Muscle layer of duodenum (tissue), 2 donors: Measurements from ENCODE around the gene MYL4.
"Not testable (repeated sequence)": the region's sequence is repeated elsewhere in the genome, so short reads cannot be mapped to it uniquely, and the experiment has no call there.

Experiments
- H3K27ac ChIP-seq: one replicate; pipeline ENCODE4 v1.7.0; 2013; ENCODE audit warnings: mild to moderate bottlenecking, low read length
- H3K27me3 ChIP-seq: one replicate; pipeline ENCODE4 v1.7.0; 2013; ENCODE audit warnings: low read depth, mild to moderate bottlenecking, control low read depth, low read length
- H3K36me3 ChIP-seq, 2 donors: one replicate each; pipeline ENCODE4 v1.7.0; 2013; ENCODE audit warnings: low read length in 2 of 2, control low read depth in 1 of 2, mild to moderate bottlenecking in 1 of 2; ENCODE audit not compliant: insufficient read depth in 2 of 2, control insufficient read depth in 1 of 2
- H3K4me1 ChIP-seq, 2 donors: one replicate each; pipeline ENCODE4 v1.7.0; 2013; ENCODE audit warnings: low read length in 2 of 2, mild to moderate bottlenecking in 2 of 2, control low read depth in 1 of 2, moderate library complexity in 1 of 2; ENCODE audit not compliant: insufficient read depth in 2 of 2, control insufficient read depth in 1 of 2
- H3K4me3 ChIP-seq, 2 donors: one replicate each; pipeline ENCODE4 v1.7.0; 2013; ENCODE audit warnings: low read length in 2 of 2, low read depth in 1 of 2, mild to moderate bottlenecking in 1 of 2
- H3K9me3 ChIP-seq, 2 donors: one replicate each; pipeline ENCODE4 v1.7.0; 2013; ENCODE audit warnings: low read length in 2 of 2, control low read depth in 1 of 2, mild to moderate bottlenecking in 1 of 2; ENCODE audit not compliant: control insufficient read depth in 1 of 2
- donor health status: healthy.

The MYL4 gene

DNA sequence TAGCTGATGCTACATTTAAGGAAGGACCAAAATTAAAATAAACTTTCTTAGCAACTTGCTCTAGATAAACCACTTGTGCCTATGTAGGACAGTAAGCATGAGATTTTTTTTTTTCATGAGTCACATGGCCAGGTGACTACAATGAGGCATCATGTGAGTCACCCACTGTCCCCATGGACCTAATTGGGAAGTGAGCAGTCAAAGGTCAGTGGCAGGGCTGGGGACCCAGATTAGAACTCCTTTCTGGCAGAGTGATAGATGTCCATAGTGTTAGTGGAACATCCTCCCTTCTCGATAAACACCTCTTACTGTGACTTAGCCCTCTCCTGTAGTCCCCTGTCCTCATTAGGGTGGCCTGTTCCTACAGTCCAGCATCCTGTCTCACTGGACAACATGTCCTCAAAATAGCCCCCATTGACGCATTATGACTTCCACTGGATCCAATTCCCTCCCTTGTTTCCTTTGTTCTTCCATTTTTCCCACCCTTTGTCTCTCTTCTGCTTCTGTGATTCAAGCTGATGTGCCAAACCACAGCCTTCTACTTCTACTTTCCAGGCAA is 56.9 kb downstream of the MYL4 start:
- no peaks in the 10 kb centered on the region for H3K36me3 ChIP-seq
- no peaks in the 10 kb centered on the region for H3K27me3 ChIP-seq
- no peak overlapping the region for H3K4me3 ChIP-seq
- no peak overlapping the region for H3K27ac ChIP-seq
- no peaks in the 10 kb centered on the region for H3K9me3 ChIP-seq
- peaks cover 0 to 10% of the 10 kb centered on the region in 2 donors for H3K4me1 ChIP-seq

DNA sequence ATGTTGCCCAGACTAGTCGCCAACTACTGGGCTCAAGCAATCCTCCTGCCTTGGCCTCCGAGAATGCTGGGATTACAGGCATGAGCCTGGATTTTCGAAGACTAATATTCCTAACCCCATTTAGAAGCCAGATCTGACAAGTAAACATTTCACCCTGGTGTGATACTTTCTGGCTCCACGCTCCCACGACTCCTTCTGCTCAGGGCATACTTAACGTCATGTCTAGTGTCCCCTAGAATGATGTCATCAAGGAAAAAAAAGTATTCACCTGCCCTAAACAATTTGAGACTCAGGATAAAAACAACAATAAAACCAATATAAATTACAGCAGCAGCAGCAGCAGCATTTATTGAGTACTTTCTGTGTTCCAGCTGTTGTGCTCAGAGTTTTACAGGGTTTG is 57.6 kb downstream of the MYL4 start:
- no peak overlapping the region for H3K27ac ChIP-seq
- H3K36me3 ChIP-seq = no peaks in the 10 kb centered on the region
- H3K4me3 ChIP-seq = no peak overlapping the region
- H3K4me1 ChIP-seq = peaks cover 0 to 10% of the 10 kb centered on the region in 2 donors
- no peaks in the 10 kb centered on the region for H3K27me3 ChIP-seq
- H3K9me3 ChIP-seq = no peaks in the 10 kb centered on the region

DNA sequence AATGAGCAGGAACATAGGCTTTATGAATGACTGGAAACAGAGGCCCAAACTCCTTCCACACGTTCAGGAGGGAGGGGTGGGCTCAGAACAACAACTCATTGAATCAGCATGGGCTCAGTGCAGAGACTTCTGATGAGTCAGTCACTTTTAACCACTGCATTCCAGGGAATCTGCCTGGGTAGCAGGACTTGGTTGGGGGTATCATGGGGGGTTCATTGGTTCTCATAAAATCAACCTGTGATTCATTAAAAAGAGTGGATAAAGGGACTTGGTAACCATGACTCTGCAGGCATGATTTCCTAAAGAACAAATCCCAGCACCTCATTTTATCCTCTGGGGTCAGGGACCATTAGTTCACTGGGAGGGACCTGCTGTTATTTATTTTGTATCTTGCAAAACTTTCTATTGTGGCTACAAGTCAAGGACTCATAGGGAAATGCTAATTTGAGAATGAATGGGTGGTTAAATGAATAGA is 58.2 kb downstream of the MYL4 start:
- H3K4me1 ChIP-seq = peaks cover 0 to 10% of the 10 kb centered on the region in 2 donors
- H3K9me3 ChIP-seq = no peaks in the 10 kb centered on the region
- no peak overlapping the region for H3K4me3 ChIP-seq
- H3K36me3 ChIP-seq = no peaks in the 10 kb centered on the region
- no peaks in the 10 kb centered on the region for H3K27me3 ChIP-seq
- H3K27ac ChIP-seq = no peak overlapping the region

GRCh38 chr17:47268964-47269363 is 59.8 kb downstream of the MYL4 start:
- H3K9me3 ChIP-seq, H3K27me3 ChIP-seq, H3K27ac ChIP-seq: not testable (repeated sequence)

DNA sequence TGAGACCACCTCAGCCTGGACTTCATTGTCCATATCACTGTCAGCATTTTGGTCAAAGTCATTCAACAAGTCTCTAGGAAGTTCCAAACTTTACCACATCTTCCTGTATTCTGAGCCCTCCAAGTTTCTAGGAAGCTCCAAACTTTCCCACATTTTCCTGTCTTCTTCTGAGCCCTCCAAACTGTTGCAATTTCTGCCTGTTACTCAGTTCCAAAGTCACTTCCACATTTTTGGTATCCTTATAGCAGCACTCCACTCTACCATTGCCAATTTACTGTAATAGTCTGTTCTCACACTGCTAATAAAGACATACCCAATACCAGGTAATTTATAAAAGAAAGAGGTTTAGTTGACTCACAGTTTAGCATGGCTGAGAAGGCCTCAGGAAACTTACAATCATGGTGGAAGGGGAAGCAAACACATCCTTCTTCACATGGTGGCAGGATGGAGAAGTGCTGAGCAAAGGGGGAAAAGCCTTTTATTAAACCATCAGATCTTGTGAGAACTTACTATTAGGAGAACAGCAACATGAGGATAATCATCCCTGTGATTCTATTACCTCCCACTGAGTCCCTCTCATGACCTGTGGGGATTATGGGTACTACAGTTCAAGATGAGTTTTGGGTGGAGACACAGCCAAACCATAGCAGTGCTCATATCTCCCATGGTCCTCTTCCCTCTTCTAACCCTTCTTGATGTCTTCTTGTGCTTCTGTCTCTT is 60.6 kb downstream of the MYL4 start:
- not testable (repeated sequence) for H3K27me3 ChIP-seq, H3K36me3 ChIP-seq, H3K27ac ChIP-seq, H3K9me3 ChIP-seq, H3K4me3 ChIP-seq
- H3K4me1 ChIP-seq = peaks cover 6 to 10% of the 10 kb centered on the region in 2 donors

More at GRCh38 chr17:47268964-47269363, 59.8 kb downstream of the MYL4 start:
- H3K4me1 ChIP-seq = peaks cover 0 to 10% of the 10 kb centered on the region in 2 donors
- not testable (repeated sequence) for H3K4me3 ChIP-seq, H3K36me3 ChIP-seq

DNA sequence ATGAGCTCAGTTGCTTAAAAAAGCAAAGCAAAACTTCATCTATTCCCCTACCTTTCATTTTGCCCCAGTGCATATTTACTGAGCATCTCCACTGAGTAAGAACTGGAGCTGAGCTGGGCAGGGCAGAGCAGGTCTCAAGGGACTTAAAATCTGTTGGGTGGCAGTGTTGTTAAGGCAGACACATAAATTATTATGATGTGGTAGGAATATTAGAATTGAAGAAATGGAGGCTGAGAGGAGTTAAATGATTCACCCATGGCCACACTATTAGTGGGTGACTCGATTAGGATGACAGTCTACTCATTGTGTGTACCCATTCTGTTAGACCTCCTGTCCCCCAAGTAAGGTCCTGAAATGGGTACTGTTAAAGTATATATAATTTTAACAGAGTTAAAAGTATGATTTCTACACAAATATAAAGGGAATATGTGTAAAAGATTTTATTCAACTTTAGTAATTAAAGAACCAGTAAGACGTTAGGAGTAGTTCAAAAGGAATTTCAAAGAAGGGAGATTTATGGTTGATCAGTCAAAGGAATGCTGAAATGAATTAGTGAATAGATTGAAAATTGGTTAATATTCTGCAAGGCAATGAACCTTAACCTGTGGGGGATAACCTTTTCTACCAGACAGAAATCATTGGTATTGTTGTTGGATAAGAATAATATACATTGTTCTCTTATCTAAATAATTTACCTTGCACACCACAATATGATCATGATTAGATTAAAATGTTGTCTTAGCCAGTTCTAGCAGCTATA is 62.0 kb downstream of the MYL4 start:
- Histone ChIP-seq H3K27me3 (no peaks in the 10 kb centered on the region), H3K27ac (no peak overlapping the region), H3K36me3 (no peaks in the 10 kb centered on the region), H3K4me3 (no peak overlapping the region), H3K4me1 (peaks cover 12 to 20% of the 10 kb centered on the region in 2 donors), H3K9me3 (no peaks in the 10 kb centered on the region)

GRCh38 chr17:47272491-47272890 is 63.3 kb downstream of the MYL4 start:
- peaks cover 21 to 33% of the 10 kb centered on the region in 2 donors for H3K4me1 ChIP-seq
- no peak overlapping the region for H3K4me3 ChIP-seq
- no peak overlapping the region for H3K27ac ChIP-seq
- no peaks in the 10 kb centered on the region for H3K36me3 ChIP-seq
- no peaks in the 10 kb centered on the region for H3K27me3 ChIP-seq
- no peaks in the 10 kb centered on the region for H3K9me3 ChIP-seq

- Histone ChIP-seq H3K4me1 (peaks cover 24 to 40% of the 10 kb centered on the region in 2 donors), H3K9me3 (no peaks in the 10 kb centered on the region), H3K36me3 (no peaks in the 10 kb centered on the region), H3K27ac (no peak overlapping the region), H3K27me3 (no peaks in the 10 kb centered on the region), H3K4me3 (no peak overlapping the region)
These were observed 64.1 kb downstream of the MYL4 start for GRCh38 chr17:47273245-47273644.
